Brain microvascular endothelial cell (primary cell): Measurements from ENCODE around the gene STARD7.

Experiments
- DNase-seq: peaks from one replicate; pipeline ENCODE4 v3.0.0-alpha.2; 2020
- H3K27ac ChIP-seq: fragments of 250-450 bp; sonication (Bioruptor Pico); 2 replicates; pipeline ENCODE4 v1.5.1; 2020; ENCODE audit warnings: mild to moderate bottlenecking, moderate library complexity
- H3K27me3 ChIP-seq: fragments of 250-450 bp; sonication (Bioruptor Pico); replicated peaks from 2 replicates; pipeline ENCODE4 v1.5.1; 2020; ENCODE audit warnings: mild to moderate bottlenecking
- H3K36me3 ChIP-seq: fragments of 250-450 bp; sonication (Bioruptor Pico); replicated peaks from 2 replicates; pipeline ENCODE4 v1.5.1; 2020; ENCODE audit warnings: mild to moderate bottlenecking
- H3K4me3 ChIP-seq: 2 replicates; pipeline ENCODE4 v1.5.1; 2011; ENCODE audit warnings: low read depth, mild to moderate bottlenecking, control low read depth, low read length, moderate library complexity
- CTCF ChIP-seq: IDR thresholded peaks from 2 replicates; pipeline ENCODE4 v1.5.1; 2011; ENCODE audit warnings: low read depth, mild to moderate bottlenecking, moderate library complexity, low read length, control low read depth, inconsistent platforms; ENCODE audit errors: missing control alignments
- in situ Hi-C: cut with HindIII; loops from 2 replicates; pipeline ENCODE4 v1.10.0; 2017; ENCODE audit warnings: low sequenced_read_pairs, low pct_ligation_motif_present

Gene STARD7

GRCh38 chr2:96169868-96170507 is 38.6 kb downstream of the STARD7 start:
- no peak overlapping the region for H3K4me3 ChIP-seq
- in situ Hi-C loops = no loop called here
- no peak for DNase-seq
- H3K36me3 ChIP-seq = no peaks in the 10 kb centered on the region
- TF ChIP-seq CTCF = no peak
- H3K27ac ChIP-seq = no peak overlapping the region
- no peaks in the 10 kb centered on the region for H3K27me3 ChIP-seq

- no peak for TF ChIP-seq CTCF
- no peak for DNase-seq
- in situ Hi-C loops = no loop called here
- H3K4me3 ChIP-seq = no peak overlapping the region
- H3K27me3 ChIP-seq = no peaks in the 10 kb centered on the region
- no peak overlapping the region for H3K27ac ChIP-seq
- H3K36me3 ChIP-seq = no peaks in the 10 kb centered on the region
These were observed 41.1 kb downstream of the STARD7 start for GRCh38 chr2:96167407-96168013.

- no peak for DNase-seq
- no peak for TF ChIP-seq CTCF
- Histone ChIP-seq H3K27me3 (no peaks in the 10 kb centered on the region), H3K27ac (no peak overlapping the region), H3K36me3 (no peaks in the 10 kb centered on the region), H3K4me3 (no peak overlapping the region)
- in situ Hi-C loops = no loop called here
These were observed 44.0 kb downstream of the STARD7 start for GRCh38 chr2:96164459-96165184.

GRCh38 chr2:96163768-96164429 is 44.7 kb downstream of the STARD7 start:
- H3K27ac ChIP-seq = no peak overlapping the region
- TF ChIP-seq CTCF = no peak
- DNase-seq = no peak
- no peak overlapping the region for H3K4me3 ChIP-seq
- in situ Hi-C loops = no loop called here
- no peaks in the 10 kb centered on the region for H3K27me3 ChIP-seq
- H3K36me3 ChIP-seq = no peaks in the 10 kb centered on the region

- Histone ChIP-seq H3K27ac (no peak overlapping the region), H3K36me3 (no peaks in the 10 kb centered on the region), H3K27me3 (no peaks in the 10 kb centered on the region), H3K4me3 (no peak overlapping the region)
- no peak for TF ChIP-seq CTCF
- DNase-seq = no peak
- in situ Hi-C loops = no loop called here
These were observed 45.2 kb downstream of the STARD7 start for GRCh38 chr2:96163415-96163767.
